HG03045 (cell line): ENCODE measurements around the gene CDIPT.
A peak's percentile ranks its signal among the peaks of the same experiment; 100 is the strongest.
"Not testable (repeated sequence)": the region's sequence is repeated elsewhere in the genome, so short reads cannot be mapped to it uniquely, and the experiment has no call there.

ENCODE experiments used
- ATAC-seq: cut with Tn5 transposase; IDR thresholded peaks from one replicate; pipeline ENCODE4 v1.9.1; 2021; ENCODE audit warnings: mild to moderate bottlenecking, moderate library complexity; ENCODE audit not compliant: unreplicated experiment

The CDIPT gene

DNA sequence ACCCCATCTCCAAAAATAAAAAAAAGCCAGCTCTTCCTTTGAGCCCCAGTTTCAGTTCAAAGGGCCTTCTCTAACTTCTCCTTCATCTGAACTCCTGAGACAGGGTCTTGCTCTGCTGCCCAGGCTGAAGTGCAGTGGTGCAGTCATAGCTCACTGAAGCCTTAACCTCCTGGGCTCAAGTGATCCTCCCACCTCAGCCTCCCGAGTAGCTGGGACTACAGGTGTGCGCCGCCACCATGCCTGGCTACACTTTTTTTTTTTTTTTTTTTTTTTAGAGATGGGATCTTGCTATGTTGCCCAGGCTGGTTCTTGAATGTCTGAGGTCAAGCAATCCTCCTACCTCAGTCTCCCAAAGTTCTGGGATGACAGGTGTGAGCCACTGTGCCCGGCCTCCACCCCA is 29.8 kb downstream of the CDIPT start:
- ATAC-seq, result not testable (repeated sequence)

DNA sequence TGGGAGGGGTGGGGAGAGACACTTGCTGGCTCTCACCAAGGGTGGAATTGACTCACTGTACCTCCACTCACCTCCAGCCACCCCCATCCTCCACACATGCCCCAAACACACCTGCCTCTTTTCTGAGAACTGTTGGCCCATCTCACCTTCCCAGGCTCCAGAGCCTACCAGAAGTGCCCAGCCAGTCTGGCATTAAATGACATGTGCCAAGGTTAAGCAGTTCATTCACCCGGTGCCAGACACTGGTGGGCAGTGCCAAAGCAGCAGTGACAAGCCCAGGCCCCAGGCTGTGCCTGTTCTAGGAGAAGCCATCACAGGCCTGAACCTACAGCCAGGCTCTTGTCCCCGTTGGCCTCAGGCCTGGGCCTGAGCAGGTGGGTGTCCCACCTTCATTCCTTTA is 31.5 kb downstream of the CDIPT start:
- no peak for ATAC-seq

- no peak for ATAC-seq
Measured at GRCh38 chr16:29830774-29831173, 32.3 kb downstream of the CDIPT start.

DNA sequence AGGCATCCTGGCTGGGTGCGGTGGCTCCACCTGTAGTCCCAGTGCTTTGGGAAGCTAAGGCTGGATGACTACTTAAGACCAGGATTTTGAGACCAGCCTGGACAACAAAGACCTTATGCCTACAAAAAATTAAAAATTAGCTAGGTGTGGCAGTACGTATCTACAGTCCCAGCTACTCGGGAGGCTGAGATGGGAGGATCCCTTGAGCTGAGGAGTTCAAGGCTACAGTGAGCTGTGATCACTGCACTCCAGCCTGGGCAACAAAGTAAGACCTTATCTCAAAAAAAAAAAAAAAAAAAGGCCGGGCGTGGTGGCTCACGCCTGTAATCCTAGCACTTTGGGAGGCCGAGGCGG is 36.7 kb downstream of the CDIPT start:
- ATAC-seq, result no peak

DNA sequence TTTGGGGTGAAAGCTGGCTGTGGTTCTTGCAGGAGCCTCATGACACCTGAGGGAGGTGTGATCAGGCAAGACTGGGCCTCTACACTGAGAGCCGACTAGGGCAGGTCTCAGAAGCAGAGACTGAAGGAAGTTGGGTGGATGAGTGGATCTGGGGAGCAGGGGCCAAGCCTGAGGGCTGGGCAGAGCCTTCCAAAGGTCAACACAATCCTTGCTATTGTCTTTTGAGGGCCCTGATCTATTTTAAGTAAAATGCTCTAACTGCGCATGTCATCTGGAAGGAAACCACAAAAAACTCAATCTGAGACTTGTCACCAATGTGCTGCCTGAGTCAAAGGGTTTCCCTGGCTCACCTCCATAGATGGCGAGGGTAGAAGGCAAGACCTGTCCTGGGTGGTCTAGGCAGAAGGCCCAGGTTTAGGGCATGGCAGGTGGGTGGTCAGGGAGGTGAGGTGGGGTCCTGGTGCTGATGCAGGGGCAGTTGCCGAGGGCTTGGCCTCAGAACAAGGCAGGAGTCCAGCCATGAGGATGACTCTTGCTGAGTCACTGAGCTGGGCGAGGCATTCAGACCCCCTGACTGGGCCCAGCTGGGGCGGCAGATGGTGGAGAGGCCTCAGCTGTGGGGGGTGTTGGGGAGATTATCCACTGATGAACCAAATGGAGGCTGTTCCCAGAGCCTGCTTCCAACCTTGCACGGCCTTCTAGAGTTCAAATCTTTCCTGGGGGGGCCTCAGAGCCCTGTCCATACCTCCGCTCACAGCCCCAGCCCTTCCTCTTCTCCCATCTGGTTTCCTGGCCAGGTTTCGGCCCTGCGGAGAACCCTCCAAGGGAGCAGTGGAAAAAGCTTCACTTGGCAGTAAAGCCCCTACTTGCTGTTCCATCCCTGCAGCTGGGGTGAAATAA is 37.6 kb downstream of the CDIPT start:
- ATAC-seq, result no peak

DNA sequence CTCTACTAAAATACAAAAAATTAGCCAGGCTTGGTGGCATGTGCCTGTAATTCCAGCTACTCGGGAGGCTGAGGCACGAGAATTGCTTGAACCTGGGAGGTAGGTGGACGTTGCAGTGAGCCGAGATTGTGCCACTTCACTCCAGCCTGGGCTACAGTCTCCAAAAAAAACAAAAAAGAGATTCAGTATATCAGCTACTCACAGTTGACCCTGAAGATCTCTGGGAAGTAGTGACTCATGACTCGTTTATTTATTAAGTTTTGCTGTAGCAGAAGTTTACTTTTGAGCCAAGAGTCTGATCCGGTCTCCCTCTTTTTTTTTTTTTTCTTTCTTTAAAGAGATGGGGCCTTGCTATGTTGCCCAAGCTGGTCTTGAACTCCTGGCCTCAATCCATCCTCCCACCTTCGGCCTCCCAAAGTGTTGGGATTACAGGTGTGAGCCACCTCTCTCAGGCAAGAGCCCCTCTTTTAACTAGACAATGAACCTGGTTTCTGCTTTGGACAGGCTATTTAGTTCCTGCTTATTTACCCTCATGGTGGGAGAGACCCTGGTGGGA is 38.4 kb downstream of the CDIPT start:
- no peak for ATAC-seq

GRCh38 chr16:29821643-29822115 is 41.3 kb downstream of the CDIPT start:
- no peak for ATAC-seq

DNA sequence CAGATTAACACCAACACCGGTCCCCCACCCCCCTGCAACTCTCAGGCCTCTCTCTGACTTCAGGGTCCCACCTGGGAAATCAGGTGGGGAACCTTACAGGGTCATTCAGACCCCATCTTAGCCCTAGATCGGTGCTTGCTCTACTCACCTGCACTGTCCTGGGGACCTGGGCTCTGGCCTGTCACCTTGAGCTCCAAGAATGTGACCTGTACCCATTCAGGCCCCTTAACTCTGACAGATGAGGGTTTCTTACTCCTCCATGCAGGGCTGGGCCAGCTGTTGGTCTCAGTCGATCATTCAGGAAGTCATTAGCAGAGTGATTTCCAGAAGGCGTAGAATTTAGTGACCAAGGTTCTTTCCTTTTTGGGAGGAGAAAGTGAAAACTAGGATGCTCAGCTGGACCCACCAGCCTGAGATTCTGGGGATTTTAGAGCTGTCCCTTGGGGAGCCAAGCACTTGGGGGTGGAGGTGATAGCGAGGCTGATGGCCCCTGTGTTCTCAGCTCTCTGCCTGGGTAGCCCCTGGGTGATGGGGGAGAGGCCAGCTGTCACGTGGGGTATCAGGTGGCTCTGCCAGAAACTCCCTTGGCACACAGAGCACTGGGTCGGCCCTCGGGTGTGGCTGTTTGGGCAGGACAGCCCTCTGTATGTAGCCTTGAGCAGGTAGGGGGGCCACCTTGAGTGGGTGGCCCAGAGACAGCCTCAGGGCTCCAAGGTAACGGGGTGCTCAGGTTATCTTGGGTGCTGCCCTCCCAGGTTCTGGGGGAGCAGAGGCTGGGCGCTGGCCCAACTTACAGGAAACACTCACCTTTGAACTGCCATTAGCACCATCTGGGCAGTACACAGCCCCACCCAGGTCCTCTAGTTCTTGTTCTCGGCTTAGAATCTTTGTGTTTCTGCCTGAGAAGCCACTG is 42.0 kb downstream of the CDIPT start:
- ATAC-seq, result peak; percentile 35

DNA sequence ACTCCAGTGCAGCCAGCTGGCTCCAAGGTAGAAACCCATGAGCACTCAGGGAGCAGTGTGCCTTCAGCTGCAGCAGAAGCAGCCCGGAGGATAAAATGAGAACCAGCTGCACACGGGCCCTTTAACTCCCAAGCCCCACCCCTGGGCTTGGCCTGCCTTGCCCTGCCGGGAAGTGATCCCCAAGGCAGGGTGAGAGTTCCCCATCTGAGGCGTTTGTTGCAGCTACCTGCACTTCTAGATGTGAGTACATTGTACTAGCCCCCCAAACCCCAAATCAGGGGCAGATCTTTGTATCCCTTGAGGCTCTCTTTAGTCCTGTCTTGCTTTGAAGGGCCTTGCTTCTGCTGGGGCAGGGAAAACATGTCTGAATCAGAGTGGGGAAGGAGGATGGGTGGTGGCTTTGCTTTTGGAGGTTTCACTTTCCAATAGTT is 42.7 kb downstream of the CDIPT start, which contains the start of gene MVP:
Gene MVP (plus strand): TSS at position 192 of the 431 bp plus-strand sequence. CDS start 10,088 bp downstream, outside the sequence.
- ATAC-seq, result no peak

GRCh38 chr16:29819506-29819905 is 43.5 kb downstream of the CDIPT start:
- ATAC-seq, result no peak

- ATAC-seq, result no peak
Measured at GRCh38 chr16:29818082-29818481, 44.9 kb downstream of the CDIPT start.

DNA sequence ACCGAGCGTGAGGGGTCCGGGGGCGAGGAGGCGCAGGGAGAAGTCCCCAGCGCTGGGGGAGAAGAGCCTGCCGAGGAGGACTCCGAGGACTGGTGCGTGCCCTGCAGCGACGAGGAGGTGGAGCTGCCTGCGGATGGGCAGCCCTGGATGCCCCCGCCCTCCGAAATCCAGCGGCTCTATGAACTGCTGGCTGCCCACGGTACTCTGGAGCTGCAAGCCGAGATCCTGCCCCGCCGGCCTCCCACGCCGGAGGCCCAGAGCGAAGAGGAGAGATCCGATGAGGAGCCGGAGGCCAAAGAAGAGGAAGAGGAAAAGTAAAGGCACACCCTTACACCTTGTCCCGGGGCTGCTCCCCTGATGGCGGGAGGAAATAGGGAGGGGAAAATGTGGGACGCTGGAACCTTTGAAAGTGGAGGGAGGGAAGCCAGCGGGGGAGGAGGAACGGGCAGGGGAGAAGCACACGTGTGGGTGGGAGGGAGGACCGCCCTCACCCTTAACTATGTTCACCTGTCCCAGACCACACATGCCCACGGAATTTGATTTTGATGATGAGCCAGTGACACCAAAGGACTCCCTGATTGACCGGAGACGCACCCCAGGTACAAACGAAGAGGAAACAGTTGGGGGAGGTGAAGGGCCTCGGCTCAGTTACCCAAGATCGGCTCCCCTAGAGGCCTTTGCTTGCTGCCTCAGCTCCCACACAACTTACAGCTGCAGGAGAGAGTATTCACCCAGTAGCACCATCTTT is 46.2 kb downstream of the CDIPT start:
- ATAC-seq, result peak; percentile 11

DNA sequence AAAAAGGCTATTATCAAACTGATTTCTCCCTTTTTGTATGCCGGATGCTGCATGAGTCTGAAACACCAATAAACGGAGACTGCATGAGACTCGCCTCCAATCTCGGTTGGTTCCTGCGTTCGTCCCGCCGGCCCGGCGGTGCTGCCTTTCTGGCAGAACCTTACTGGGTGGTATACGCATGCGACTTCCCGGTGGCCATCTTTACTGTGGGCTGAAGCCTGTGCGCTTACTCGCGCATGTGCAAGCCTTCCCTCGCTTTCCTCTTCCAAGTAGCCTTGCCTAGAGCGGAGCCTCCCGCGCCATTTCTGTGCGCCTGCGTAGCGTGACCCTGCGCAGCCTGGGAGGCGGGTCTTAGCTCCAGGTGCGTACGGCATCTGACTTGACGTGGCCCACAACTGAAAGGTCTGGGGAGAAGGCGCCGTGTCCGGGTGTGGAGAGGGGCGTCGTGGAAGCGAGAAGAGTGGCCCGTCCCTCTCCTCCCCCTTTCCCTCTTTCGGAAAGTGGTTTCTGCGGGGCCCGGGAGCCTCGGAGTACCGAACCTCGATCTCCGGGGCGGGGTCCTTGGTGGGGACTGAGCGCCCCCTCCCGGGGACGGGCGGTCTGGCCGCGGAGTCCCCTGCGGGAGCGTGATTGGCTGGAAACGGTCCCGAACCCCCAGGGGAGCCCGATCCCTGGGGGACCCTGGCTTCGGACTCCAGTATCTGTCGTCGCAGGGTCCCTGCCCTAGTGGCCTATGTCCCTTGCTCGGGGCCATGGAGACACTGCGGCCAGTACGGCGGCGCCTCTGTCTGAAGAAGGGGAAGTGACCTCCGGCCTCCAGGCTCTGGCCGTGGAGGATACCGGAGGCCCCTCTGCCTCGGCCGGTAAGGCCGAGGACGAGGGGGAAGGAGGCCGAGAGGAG is 47.0 kb downstream of the CDIPT start, which contains the start of gene PAGR1:
Gene PAGR1 (plus strand): TSS at position 360 of the 901 bp plus-strand sequence. CDS start 374 bp downstream, at position 734.
- peak; percentile 60 for ATAC-seq

DNA sequence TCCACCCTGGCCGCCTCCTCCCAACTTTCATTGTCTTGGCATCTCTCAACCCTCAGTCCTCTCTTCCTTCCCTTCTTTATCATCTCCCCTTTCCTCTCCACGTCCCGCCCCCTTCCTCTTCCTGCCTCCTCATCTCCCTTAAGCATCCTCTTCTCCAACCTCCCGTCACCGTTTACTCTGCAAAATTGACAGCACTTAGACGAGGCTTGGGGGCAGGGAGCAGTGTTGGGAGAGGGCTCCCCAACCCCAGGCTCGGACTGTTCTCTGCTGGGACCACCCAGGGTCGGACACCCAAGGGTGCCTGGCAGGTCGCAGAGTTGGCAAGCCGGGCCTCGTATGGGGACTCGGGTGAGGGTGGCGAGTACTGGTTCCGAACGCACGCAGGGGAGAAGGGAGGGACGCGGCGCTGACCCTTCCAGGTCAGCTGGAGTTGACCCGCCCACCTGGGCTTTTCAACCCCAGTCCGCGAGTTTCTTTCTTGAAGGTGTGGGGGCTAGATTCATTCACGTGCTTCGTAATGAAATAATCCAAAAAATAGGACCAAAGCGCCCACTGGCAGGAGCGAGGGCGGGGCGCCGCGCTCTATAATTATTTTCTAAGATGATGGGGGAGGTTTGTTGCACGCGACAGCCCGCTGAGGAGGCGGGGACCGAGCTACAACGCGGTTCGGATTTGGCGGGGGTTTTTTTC is 47.8 kb downstream of the CDIPT start:
- ATAC-seq, result no peak

DNA sequence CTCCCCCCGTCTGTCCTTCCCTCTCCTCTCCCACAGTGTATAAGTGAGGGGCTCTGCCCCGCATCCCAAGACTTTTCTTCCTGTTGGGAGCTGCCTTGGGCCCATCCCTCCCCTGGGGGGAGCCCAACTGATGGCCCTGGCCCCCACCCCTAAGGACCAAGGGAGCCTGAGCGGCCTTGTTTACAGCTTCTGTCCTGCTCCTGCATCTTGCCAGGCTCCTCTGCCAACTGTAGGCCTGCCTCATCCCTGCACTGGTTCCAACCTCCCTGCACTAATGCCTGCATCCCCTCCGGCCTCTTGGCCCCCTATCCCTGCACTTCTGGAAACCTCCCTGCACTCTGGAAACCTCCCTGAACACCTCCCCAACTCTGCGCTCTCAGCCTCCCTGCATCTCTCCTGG is 48.4 kb downstream of the CDIPT start:
- no peak for ATAC-seq

- ATAC-seq, result no peak
Measured at GRCh38 chr16:29813644-29814562, 49.1 kb downstream of the CDIPT start.

- ATAC-seq, result no peak
Measured at GRCh38 chr16:29812754-29813643, 50.0 kb downstream of the CDIPT start.
